ENCODE measurements around the gene TGM1. TPM values are rescaled to one million over a fixed set of nuclear protein-coding genes. Genes with fewer than 3 reads are reported as not detected.

Gene TGM1
- total and polyA plus RNA-seq, 2 donors (not counting 1 experiment from before 2014, with no cell fraction given) = 2.7 to 11.9 TPM

- no peak overlapping the region for H3K27ac ChIP-seq (ENCODE audit: low read length in 2 of 2)
- H3K9me3 ChIP-seq (ENCODE audit: control extremely low read depth in 1 of 3, control insufficient read depth in 2 of 3, insufficient read depth in 1 of 3, low read length in 2 of 3) = no peaks in the 10 kb centered on the region
- no peaks in the 10 kb centered on the region for H3K4me1 ChIP-seq (ENCODE audit: control insufficient read depth in 2 of 2, insufficient read depth in 2 of 2, low read length in 2 of 2)
- Mint-ChIP-seq H3K27ac (no peak overlapping the region), H3K27me3 (no peaks in the 10 kb centered on the region), H3K4me1 (no peaks in the 10 kb centered on the region), H3K9me3 (ENCODE audit: insufficient read depth) (no peaks in the 10 kb centered on the region), H3K4me3 (no peak overlapping the region)
- H3K4me3 ChIP-seq (ENCODE audit: control extremely low read depth in 1 of 5, extremely low read depth in 1 of 5, insufficient read depth in 1 of 5, low read depth in 2 of 5, low read length in 4 of 5) = no peak overlapping the region
- H3K79me2 ChIP-seq (ENCODE audit: control insufficient read depth, insufficient read depth, low read length) = no peaks in the 10 kb centered on the region
- intact Hi-C loops (cut with micrococcal nuclease) = no loop called here
- TF ChIP-seq, protein P1, sequence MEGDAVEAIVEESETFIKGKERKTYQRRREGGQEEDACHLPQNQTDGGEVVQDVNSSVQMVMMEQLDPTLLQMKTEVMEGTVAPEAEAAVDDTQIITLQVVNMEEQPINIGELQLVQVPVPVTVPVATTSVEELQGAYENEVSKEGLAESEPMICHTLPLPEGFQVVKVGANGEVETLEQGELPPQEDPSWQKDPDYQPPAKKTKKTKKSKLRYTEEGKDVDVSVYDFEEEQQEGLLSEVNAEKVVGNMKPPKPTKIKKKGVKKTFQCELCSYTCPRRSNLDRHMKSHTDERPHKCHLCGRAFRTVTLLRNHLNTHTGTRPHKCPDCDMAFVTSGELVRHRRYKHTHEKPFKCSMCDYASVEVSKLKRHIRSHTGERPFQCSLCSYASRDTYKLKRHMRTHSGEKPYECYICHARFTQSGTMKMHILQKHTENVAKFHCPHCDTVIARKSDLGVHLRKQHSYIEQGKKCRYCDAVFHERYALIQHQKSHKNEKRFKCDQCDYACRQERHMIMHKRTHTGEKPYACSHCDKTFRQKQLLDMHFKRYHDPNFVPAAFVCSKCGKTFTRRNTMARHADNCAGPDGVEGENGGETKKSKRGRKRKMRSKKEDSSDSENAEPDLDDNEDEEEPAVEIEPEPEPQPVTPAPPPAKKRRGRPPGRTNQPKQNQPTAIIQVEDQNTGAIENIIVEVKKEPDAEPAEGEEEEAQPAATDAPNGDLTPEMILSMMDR (IDR thresholded peaks at IDR 0.05) = no peak
- TF ChIP-seq EZH2 (IDR thresholded peaks at IDR 0.05; ENCODE audit: borderline replicate concordance, insufficient read depth, low read depth, low read length, poor library complexity, severe bottlenecking) = no peak
- peaks cover 0 to 28% of the 10 kb centered on the region in 2 experiments for H3K36me3 ChIP-seq (replicated peaks in 1 of 2; ENCODE audit: control extremely low read depth in 1 of 2, control insufficient read depth in 1 of 2, extremely low read depth in 1 of 2, insufficient read depth in 2 of 2, low read length in 1 of 2)
- H4K20me1 ChIP-seq (ENCODE audit: control insufficient read depth, insufficient read depth, low read length, poor library complexity, severe bottlenecking) = no peaks in the 10 kb centered on the region
- DNase-seq = no peak
- no peak overlapping the region for H2AFZ ChIP-seq (ENCODE audit: insufficient read depth, low read depth, low read length, poor library complexity, severe bottlenecking)
- CTCF ChIA-PET = interaction anchor here (0.8 kb wide), 1 partner anchor 33 kb away, joined by 3 read pairs; no protein-coding TSS in a partner anchor
- H3K27me3 ChIP-seq (replicated peaks in 1 of 4; ENCODE audit: control extremely low read depth in 1 of 4, control insufficient read depth in 3 of 4, insufficient read depth in 4 of 4, low read length in 3 of 4) = no peaks in the 10 kb centered on the region
- no peak for ATAC-seq (ENCODE audit: low read depth)
- POLR2A ChIA-PET = no interaction called here
- H3K9ac ChIP-seq (ENCODE audit: low read length) = no peak overlapping the region
- no peak overlapping the region for H3K4me2 ChIP-seq (replicated peaks; ENCODE audit: low read depth, low read length, poor library complexity, severe bottlenecking)
- WGBS (ENCODE audit: insufficient coverage) = 100% methylated on average over 3 of the region's 4 CpGs
Observed at GRCh38 chr14:24256960-24257359, 6.0 kb downstream of the TGM1 start.

- no peaks in the 10 kb centered on the region for H3K4me1 Mint-ChIP-seq
- CTCF ChIA-PET = interaction anchor here (0.6 to 0.8 kb wide), 2 partner anchors 9 to 34 kb away, joined by 3 read pairs; no protein-coding TSS in a partner anchor
Observed at GRCh38 chr14:24255931-24256711, 6.9 kb downstream of the TGM1 start.

More at GRCh38 chr14:24255931-24256711, 6.9 kb downstream of the TGM1 start:
- H3K9me3 Mint-ChIP-seq (ENCODE audit: insufficient read depth) = no peaks in the 10 kb centered on the region
- H2AFZ ChIP-seq (ENCODE audit: insufficient read depth, low read depth, low read length, poor library complexity, severe bottlenecking) = no peak overlapping the region
- no peaks in the 10 kb centered on the region for H4K20me1 ChIP-seq (ENCODE audit: control insufficient read depth, insufficient read depth, low read length, poor library complexity, severe bottlenecking)
- H3K27ac ChIP-seq (ENCODE audit: low read length in 2 of 2) = no peak overlapping the region
- H3K36me3 ChIP-seq (replicated peaks in 1 of 2; ENCODE audit: control extremely low read depth in 1 of 2, control insufficient read depth in 1 of 2, extremely low read depth in 1 of 2, insufficient read depth in 2 of 2, low read length in 1 of 2) = peaks cover 0 to 28% of the 10 kb centered on the region in 2 experiments
- intact Hi-C loops (cut with micrococcal nuclease) = no loop called here
- H3K4me2 ChIP-seq (replicated peaks; ENCODE audit: low read depth, low read length, poor library complexity, severe bottlenecking) = no peak overlapping the region
- H3K4me3 Mint-ChIP-seq = no peak overlapping the region
- no peaks in the 10 kb centered on the region for H3K79me2 ChIP-seq (ENCODE audit: control insufficient read depth, insufficient read depth, low read length)
- no peaks in the 10 kb centered on the region for H3K27me3 ChIP-seq (replicated peaks in 1 of 4; ENCODE audit: control extremely low read depth in 1 of 4, control insufficient read depth in 3 of 4, insufficient read depth in 4 of 4, low read length in 3 of 4)
- no peak overlapping the region for H3K4me3 ChIP-seq (ENCODE audit: control extremely low read depth in 1 of 5, extremely low read depth in 1 of 5, insufficient read depth in 1 of 5, low read depth in 2 of 5, low read length in 4 of 5)
- no peak overlapping the region for H3K27ac Mint-ChIP-seq
- TF ChIP-seq, protein P1 (IDR thresholded peaks at IDR 0.05) = no peak
- no peaks in the 10 kb centered on the region for H3K4me1 ChIP-seq (ENCODE audit: control insufficient read depth in 2 of 2, insufficient read depth in 2 of 2, low read length in 2 of 2)
- 94% methylated on average over 8 of the region's 12 CpGs for WGBS (ENCODE audit: insufficient coverage)
- H3K9ac ChIP-seq (ENCODE audit: low read length) = no peak overlapping the region
- no peak for ATAC-seq (ENCODE audit: low read depth)
- no peak for DNase-seq
- no peaks in the 10 kb centered on the region for H3K27me3 Mint-ChIP-seq
- H3K9me3 ChIP-seq (ENCODE audit: control extremely low read depth in 1 of 3, control insufficient read depth in 2 of 3, insufficient read depth in 1 of 3, low read length in 2 of 3) = no peaks in the 10 kb centered on the region
- POLR2A ChIA-PET = no interaction called here

All from B cell (primary cell).